Activated naive CD8-positive, alpha-beta T cell treated with anti-CD3 and anti-CD28 coated beads, Interleukin-2, amount 10 ng/mL, durations not matched to agents 7 days and 5 days (primary cell): Measurements from ENCODE around the gene UROD. TPM values are rescaled to one million over a fixed set of nuclear protein-coding genes. Genes with fewer than 3 reads are reported as not detected.

ENCODE experiments used
- ATAC-seq: fragments of 150-1000 bp; cut with Tn5 transposase; one replicate; pipeline ENCODE4 v1.10.0; 2021; ENCODE audit warnings: low read depth, moderate library complexity
- POLR2A ChIA-PET: fragments of 350-600 bp; sonication (Branson Sonifier 250); formaldehyde crosslinking; loops from one replicate; lab custom pipeline; 2021; ENCODE audit warnings: antibody characterized with exemption; lab: Charles Lee
- DNase-seq: peaks from one replicate; pipeline ENCODE4 v3.0.0; 2021
- H3K27ac Mint-ChIP-seq: one replicate; pipeline ENCODE4 v1.8.0; 2022; ENCODE audit warnings: mild to moderate bottlenecking, mixed read lengths
- H3K27me3 Mint-ChIP-seq: one replicate; pipeline ENCODE4 v1.8.0; 2022; ENCODE audit warnings: mild to moderate bottlenecking, moderate library complexity, mixed read lengths
- H3K36me3 Mint-ChIP-seq: one replicate; pipeline ENCODE4 v1.8.0; 2021; ENCODE audit warnings: mild to moderate bottlenecking, mixed read lengths
- H3K4me1 Mint-ChIP-seq: one replicate; pipeline ENCODE4 v1.8.0; 2021; ENCODE audit warnings: mixed read lengths
- H3K4me3 Mint-ChIP-seq: one replicate; pipeline ENCODE4 v1.8.0; 2022; ENCODE audit warnings: mild to moderate bottlenecking, moderate library complexity, mixed read lengths
- H3K9me3 Mint-ChIP-seq: one replicate; pipeline ENCODE4 v1.8.0; 2021; ENCODE audit warnings: mixed read lengths
- total RNA-seq, 2 experiments: library from RNA; stranded (reverse); gene quantifications; one replicate each; pipeline ENCODE4 v1.2.3, GENCODE V29; 2021

UROD gene
- total RNA-seq, 2 experiments from 2014 or later: 71.7 to 79.2 TPM

DNA sequence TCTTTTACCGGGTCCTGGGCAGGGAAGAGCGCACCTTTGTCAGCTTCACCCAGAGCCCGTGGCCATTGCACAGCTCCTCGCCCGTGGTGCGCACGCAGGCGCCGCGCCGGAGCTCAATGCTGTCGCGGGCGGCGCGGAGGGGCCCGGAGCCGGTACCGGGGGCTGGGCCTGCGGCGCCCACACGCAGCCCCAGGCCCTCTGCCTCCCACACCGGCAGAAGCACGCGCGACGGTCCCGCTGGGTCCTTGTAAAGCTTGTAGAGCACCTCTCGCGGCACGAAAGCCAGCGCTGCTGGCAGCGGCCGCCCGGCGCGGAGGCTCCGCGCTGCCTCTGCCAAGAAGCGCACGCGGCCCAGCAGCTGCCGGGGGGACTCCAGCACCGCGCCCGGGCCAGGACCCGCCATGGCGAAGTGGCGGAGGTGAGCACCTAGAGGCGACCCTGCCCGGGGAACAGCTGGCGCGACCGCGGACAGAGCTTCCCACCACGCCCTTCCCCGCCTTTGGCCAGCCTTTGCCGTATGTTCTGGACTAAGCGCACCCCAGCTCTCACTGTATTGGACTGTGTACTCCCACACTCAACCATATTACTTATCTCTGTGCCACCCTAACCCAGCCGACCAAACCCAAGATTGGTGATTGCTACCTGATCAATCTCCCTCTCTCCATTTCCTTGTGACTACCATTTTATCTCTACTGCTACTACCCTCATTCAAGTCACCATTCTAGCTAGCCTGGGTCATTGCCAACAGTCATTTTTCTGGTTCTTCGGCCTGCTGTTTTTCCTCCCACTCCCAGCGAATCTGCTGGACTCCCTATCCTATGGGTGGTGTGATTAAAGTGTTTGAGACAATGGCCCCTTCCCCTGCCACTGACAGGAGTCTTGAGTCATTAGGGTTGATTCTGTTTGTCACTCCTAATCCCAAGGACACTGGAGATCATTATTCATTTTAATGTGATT is 921 bp upstream of the UROD start, which contains the start of gene HECTD3:
HECTD3 (minus strand) TSS at position 470 of the 957 bp plus-strand sequence; CDS start at position 403, 67 bp downstream.
- Mint-ChIP-seq H3K27ac (peak within 1 kb of the TSS; percentile 97), H3K27me3 (no peaks in the 10 kb centered on the region), H3K9me3 (no peaks in the 10 kb centered on the region), H3K4me1 (peaks cover 29% of the 10 kb centered on the region), H3K36me3 (peaks cover 10% of the 10 kb centered on the region), H3K4me3 (peak within 1 kb of the TSS; percentile 89)
- POLR2A ChIA-PET: interaction anchor here (0.6 to 6.2 kb wide), 35 partner anchors 9 to 573 kb away, joined by 3 to 84 read pairs (median 7); partner anchors contain the start of genes BTBD19, CCDC163, EIF2B3 and HPDL
- peak; percentile 67 for ATAC-seq
- peak; percentile 76 for DNase-seq

DNA sequence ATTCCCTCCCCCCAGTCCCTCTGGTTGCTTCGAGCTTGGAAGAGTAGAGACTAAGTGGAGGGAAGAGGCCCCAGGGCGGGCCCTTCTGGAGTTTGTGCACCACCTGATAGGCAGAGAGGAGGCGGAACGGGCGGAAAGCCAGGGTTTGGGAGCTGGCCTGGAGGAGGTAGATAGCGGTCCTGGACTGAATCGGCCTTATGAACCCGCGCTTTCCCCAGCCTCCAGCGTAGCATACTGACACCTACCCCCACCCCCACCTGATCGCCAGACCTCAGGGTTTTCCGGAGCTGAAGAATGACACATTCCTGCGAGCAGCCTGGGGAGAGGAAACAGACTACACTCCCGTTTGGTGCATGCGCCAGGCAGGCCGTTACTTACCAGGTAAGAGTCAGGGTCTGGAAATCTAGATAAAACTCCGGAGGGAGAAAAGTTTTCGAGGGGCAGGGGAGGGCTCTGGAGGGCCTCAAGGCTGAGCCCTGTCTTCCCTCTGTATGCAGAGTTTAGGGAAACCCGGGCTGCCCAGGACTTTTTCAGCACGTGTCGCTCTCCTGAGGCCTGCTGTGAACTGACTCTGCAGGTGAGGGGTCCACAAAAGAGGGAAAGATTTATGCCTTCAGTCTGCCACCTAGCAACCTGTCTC is 705 bp downstream of the UROD start:
- Mint-ChIP-seq H3K27me3 (no peaks in the 10 kb centered on the region), H3K9me3 (no peaks in the 10 kb centered on the region), H3K36me3 (peaks cover 8% of the 10 kb centered on the region), H3K4me3 (peak overlapping the region; percentile 89), H3K4me1 (peaks cover 29% of the 10 kb centered on the region), H3K27ac (peak overlapping the region; percentile 97)
- DNase-seq: peak; percentile 49
- POLR2A ChIA-PET: interaction anchor here (0.6 to 6.2 kb wide), 23 partner anchors 10 to 571 kb away, joined by 3 to 84 read pairs (median 9); partner anchors contain the start of genes BTBD19, EIF2B3, MUTYH and NASP
- ATAC-seq: no peak

DNA sequence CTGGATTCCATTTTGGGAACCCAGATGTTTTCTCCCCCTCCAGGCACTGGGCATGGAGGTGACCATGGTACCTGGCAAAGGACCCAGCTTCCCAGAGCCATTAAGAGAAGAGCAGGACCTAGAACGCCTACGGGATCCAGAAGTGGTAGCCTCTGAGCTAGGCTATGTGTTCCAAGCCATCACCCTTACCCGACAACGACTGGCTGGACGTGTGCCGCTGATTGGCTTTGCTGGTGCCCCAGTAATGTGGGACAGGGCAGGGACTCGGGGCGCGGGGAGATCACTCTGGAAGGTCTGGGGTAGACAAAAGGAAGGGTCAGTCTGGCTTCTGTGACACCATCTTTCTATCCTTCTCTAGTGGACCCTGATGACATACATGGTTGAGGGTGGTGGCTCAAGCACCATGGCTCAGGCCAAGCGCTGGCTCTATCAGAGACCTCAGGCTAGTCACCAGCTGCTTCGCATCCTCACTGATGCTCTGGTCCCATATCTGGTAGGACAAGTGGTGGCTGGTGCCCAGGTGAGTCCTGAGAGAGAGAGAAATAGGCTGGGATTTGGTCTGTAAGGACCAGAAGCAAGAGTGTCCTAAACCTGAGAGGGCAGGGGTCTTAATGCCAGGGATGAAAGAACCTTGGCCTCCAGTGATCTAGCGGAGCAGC is 1.6 kb downstream of the UROD start:
- no peaks in the 10 kb centered on the region for H3K27me3 Mint-ChIP-seq
- DNase-seq (no peak), ATAC-seq (no peak)
- peaks cover 32% of the 10 kb centered on the region for H3K4me1 Mint-ChIP-seq
- peaks cover 7% of the 10 kb centered on the region for H3K36me3 Mint-ChIP-seq
- POLR2A ChIA-PET: interaction anchor here (0.9 to 6.2 kb wide), 10 partner anchors 205 to 480 kb away, joined by 3 to 84 read pairs (median 7); partner anchors contain the start of genes BTBD19, MUTYH, PLK3 and TOE1
- H3K4me3 Mint-ChIP-seq: peak overlapping the region; percentile 89
- H3K27ac Mint-ChIP-seq: no peak overlapping the region
- no peaks in the 10 kb centered on the region for H3K9me3 Mint-ChIP-seq

DNA sequence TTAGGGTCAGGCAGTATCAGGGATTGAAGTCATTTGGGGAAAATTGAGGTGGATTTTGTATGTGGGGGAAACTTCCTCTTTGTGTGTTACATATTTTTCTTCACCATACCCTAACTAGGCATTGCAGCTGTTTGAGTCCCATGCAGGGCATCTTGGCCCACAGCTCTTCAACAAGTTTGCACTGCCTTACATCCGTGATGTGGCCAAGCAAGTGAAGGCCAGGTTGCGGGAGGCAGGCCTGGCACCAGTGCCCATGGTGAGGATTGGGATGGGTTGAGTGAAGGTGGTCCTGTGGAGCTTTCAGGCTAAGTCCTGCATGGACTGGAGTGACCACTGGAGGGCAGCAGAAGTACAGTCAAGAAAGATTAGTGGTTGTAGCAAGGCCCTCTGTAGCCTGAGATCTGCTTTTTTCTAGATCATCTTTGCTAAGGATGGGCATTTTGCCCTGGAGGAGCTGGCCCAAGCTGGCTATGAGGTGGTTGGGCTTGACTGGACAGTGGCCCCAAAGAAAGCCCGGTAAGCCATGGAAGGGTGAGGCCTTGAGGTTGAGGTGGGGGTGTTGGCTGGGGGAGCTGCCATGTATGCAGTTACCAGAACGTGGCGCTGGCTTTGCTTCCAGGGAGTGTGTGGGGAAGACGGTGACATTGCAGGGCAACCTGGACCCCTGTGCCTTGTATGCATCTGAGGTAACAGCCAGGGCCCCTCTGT is 2.4 kb downstream of the UROD start:
- peak; percentile 76 for DNase-seq
- Mint-ChIP-seq H3K4me1 (peaks cover 33% of the 10 kb centered on the region), H3K27me3 (no peaks in the 10 kb centered on the region), H3K4me3 (peak overlapping the region; percentile 37), H3K36me3 (peaks cover 3% of the 10 kb centered on the region), H3K27ac (peak overlapping the region; percentile 60), H3K9me3 (no peaks in the 10 kb centered on the region)
- POLR2A ChIA-PET: interaction anchor here (0.5 to 6.2 kb wide), 10 partner anchors 30 to 479 kb away, joined by 3 to 84 read pairs (median 5); partner anchors contain the start of genes MUTYH, PLK3 and TOE1
- peak; percentile 10 for ATAC-seq

DNA sequence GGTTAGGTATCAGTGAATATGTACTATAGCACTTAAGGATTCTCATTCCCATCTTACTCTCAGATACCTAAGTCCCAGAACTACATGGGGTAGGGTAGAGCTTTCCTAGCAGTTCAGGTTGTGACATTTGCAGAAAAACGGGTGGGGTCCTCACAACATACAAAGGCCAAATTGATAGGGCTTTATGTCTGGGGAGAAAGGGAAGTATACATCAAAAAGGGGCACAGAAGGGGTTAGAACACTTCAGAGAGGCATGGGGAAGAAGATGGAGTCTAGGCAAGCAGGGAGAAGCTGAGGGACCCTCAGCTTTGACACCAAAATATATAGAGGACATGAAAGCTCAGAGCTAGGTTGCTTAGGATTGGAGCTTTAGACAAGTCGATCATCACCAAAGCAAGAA is 3.6 kb downstream of the UROD start:
- Mint-ChIP-seq H3K36me3 (peaks cover 3% of the 10 kb centered on the region), H3K4me1 (peaks cover 24% of the 10 kb centered on the region), H3K9me3 (no peaks in the 10 kb centered on the region), H3K4me3 (no peak overlapping the region), H3K27ac (no peak overlapping the region), H3K27me3 (no peaks in the 10 kb centered on the region)
- DNase-seq (no peak), ATAC-seq (no peak)
- POLR2A ChIA-PET: interaction anchor here (1.3 kb wide), 1 partner anchor 14 kb away, joined by 3 read pairs; no protein-coding TSS in a partner anchor

DNA sequence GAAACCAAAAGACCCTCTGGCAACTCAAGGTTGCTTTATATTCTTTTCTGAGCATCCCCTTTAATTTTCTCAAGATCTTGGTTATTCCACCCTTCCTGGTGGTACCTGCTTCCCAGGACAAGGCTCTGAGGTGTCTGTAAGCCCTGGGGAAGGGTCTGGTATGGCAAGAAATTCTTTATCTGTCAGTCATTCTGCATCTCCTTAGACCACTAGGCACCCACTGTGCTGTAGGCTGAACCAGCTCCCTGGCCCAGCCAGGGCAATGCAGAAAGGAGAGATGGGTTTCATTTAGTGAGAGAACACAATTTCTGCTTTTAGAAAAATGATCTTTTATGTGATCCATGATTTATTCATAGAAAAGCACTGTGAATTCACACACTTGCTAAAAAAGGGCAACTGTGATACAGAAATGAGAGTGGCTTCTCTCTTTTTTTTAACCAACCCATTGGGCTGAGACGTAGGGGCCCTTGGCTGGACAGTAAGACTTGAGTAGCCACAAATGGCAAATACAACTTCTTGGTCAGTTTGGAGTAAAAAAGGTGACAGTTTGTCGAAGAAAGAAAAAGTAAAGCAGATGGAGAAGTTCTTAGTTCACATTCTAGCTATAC is 4.1 kb downstream of the UROD start:
- DNase-seq (no peak), ATAC-seq (no peak)
- Mint-ChIP-seq H3K27ac (no peak overlapping the region), H3K4me1 (peaks cover 23% of the 10 kb centered on the region), H3K36me3 (peaks cover 3% of the 10 kb centered on the region), H3K27me3 (no peaks in the 10 kb centered on the region), H3K4me3 (no peak overlapping the region), H3K9me3 (no peaks in the 10 kb centered on the region)
- POLR2A ChIA-PET: interaction anchor here (1.3 kb wide), 1 partner anchor 13 kb away, joined by 3 read pairs; no protein-coding TSS in a partner anchor

DNA sequence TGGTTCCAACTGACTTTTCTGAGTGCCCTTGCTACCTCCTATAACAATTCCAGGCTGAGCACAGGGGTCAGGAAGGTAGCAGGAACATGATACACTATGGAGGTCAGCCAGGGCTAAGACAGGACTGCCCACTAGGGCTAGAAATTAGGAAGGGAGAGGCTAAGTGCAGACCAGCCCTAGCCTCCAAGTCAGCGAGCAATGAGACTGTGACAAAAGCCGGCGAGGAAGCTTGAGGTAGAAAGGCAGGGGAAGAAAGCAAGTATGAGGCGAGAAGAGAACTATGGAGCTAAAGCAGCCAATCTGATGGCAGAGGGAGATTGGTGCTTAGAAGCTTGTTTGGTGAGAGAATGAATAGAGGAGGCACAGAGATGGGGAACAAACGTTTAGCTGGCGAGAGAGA is 4.7 kb downstream of the UROD start:
- Mint-ChIP-seq H3K9me3 (no peaks in the 10 kb centered on the region), H3K4me3 (no peak overlapping the region), H3K27me3 (no peaks in the 10 kb centered on the region), H3K4me1 (peaks cover 18% of the 10 kb centered on the region), H3K27ac (no peak overlapping the region), H3K36me3 (peaks cover 3% of the 10 kb centered on the region)
- POLR2A ChIA-PET: interaction anchor here (1.3 kb wide), 1 partner anchor 13 kb away, joined by 3 read pairs; no protein-coding TSS in a partner anchor
- ATAC-seq (no peak), DNase-seq (no peak)

DNA sequence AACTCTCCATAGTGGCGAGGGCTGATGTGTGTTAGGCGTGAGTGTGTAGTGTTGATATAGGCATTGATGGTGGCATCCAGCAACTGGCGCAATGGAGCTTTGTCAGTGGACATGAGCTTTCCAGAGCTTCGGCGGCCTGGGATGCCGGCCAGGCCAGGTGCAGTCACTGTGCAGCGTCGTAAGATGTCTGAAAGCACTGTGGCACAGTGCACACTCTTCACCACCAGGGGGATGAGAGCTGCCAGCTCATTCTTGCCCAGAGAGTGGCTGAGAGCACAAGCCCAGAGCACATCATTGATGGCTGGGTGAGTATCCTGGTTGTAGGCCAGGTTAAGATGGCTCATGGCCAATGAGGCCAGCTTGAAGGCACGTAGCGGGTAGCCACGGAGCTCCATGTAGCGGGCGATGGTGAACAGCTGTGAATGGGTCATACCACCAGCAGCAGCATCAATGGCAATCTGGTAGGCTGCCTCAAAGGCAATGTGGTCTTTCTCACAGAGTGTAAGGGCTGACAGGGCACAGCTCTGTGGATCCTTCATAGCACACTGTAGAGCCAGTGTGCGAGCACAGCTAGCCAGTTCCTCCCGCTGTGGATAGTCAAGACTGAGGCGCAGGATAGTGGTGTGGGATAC is 6.7 kb downstream of the UROD start:
- peaks cover 3% of the 10 kb centered on the region for H3K36me3 Mint-ChIP-seq
- H3K9me3 Mint-ChIP-seq: no peaks in the 10 kb centered on the region
- peaks cover 11% of the 10 kb centered on the region for H3K4me1 Mint-ChIP-seq
- peak; percentile 62 for DNase-seq
- no peaks in the 10 kb centered on the region for H3K27me3 Mint-ChIP-seq
- H3K4me3 Mint-ChIP-seq: no peak overlapping the region
- POLR2A ChIA-PET: interaction anchor here (0.9 to 1.0 kb wide), 2 partner anchors 285 to 322 kb away, joined by 3 to 4 read pairs; partner anchors contain the start of gene MUTYH
- peak; percentile 87 for ATAC-seq
- H3K27ac Mint-ChIP-seq: no peak overlapping the region

DNA sequence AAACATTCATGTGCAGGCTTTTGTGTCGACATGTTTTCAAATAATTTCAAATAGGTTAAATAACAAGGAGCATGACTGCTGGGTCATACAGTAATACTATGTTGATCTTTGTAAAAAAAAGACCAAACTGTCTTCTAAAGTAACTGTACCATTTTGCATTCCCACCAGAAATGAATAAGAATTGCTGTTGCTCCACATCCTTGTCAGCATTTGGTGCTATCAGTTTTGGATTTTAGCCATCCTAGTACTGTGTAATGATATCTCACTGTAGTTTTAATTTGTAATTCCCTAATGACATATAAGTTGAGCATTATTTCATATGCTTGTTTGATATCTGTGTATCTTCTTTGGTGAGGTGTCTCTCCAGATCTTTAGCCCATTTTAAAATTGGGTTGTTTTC is 11.6 kb downstream of the UROD start:
- Mint-ChIP-seq H3K4me3 (no peak overlapping the region), H3K27ac (no peak overlapping the region), H3K9me3 (no peaks in the 10 kb centered on the region), H3K27me3 (peaks cover 3% of the 10 kb centered on the region), H3K36me3 (peaks cover 4% of the 10 kb centered on the region), H3K4me1 (peaks cover 8% of the 10 kb centered on the region)
- POLR2A ChIA-PET: no interaction called here
- DNase-seq (no peak), ATAC-seq (no peak)

DNA sequence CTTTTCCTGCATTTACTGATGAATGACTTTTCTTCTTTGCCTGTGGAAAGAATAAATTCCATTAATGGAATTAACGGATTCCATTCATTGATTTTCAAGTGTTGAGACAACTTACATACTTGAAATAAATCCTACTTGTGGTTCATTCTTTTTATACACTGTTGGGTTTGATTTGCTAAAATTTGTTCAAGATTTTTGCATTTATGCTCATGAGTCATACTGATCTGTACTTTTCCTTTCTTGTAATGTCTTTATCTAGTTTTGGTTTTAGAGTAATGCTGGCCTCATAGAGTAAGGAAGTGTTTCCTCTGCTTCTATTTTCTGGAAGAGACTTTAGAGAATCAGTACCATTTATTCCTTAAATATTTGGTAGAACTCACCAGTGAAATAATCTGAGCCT is 14.4 kb downstream of the UROD start:
- peaks cover 3% of the 10 kb centered on the region for H3K27me3 Mint-ChIP-seq
- no peak for ATAC-seq
- H3K4me1 Mint-ChIP-seq: peaks cover 8% of the 10 kb centered on the region
- H3K36me3 Mint-ChIP-seq: peaks cover 4% of the 10 kb centered on the region
- H3K4me3 Mint-ChIP-seq: no peak overlapping the region
- POLR2A ChIA-PET: no interaction called here
- peak overlapping the region; percentile 2 for H3K27ac Mint-ChIP-seq
- DNase-seq: no peak
- no peaks in the 10 kb centered on the region for H3K9me3 Mint-ChIP-seq

DNA sequence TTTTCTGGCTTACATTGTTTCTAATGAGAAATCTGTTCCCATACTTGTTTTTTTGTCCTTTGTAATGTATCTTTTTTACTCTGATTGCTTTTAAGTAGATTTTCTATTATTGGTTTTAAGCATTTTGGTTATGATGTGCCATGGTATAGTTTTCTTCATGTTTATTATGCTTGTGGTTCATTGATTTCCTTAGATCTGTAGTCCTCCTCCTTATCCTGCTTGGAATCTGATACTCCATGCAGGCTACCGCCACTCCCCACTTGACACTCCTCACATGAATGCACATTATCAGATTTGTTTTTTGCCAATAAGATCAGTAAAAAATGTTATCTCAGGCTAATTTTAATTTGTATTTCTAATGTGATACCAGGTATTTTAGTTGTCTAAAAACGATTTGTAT is 20.8 kb downstream of the UROD start:
- H3K4me3 Mint-ChIP-seq: peak overlapping the region; percentile 29
- no peak for DNase-seq
- peaks cover 20% of the 10 kb centered on the region for H3K4me1 Mint-ChIP-seq
- ATAC-seq: no peak
- no peaks in the 10 kb centered on the region for H3K9me3 Mint-ChIP-seq
- POLR2A ChIA-PET: interaction anchor here (0.9 to 1.4 kb wide), 5 partner anchors 18 to 552 kb away, joined by 3 to 6 read pairs (median 5); partner anchors contain the start of gene UROD
- H3K27ac Mint-ChIP-seq: peak overlapping the region; percentile 90
- H3K27me3 Mint-ChIP-seq: no peaks in the 10 kb centered on the region
- H3K36me3 Mint-ChIP-seq: peaks cover 5% of the 10 kb centered on the region
